K562 (cell line): Measurements from ENCODE around the gene SOD1. TPM values are rescaled to one million over a fixed set of nuclear protein-coding genes. Genes with fewer than 3 reads are reported as not detected.

Source experiments
- ATAC-seq: fragments of 200-7000 bp; cut with Tn5 transposase; 3 replicates; pipeline ENCODE4 v1.9.1; 2020; ENCODE audit warnings: moderate library complexity
- BruUV-seq: library from RNA; stranded (reverse); fragments of 400-500 nt; replicated peaks from 2 replicates; lab custom pipeline; 2021; lab: Mats Ljungman, UMichigan
- CTCF ChIA-PET: fragments of 300-600 bp; formaldehyde crosslinking; extraction: SDS; loops from one replicate; lab custom pipeline; 2021; ENCODE audit warnings: low intra/inter-chr PET ratio; lab: Yijun Ruan, JAX
- POLR2A ChIA-PET: fragments of 300-600, 350-650 bp; sonication (Branson Sonifier 250); formaldehyde crosslinking; extraction: SDS; loops from one replicate; lab custom pipeline; 2021; ENCODE audit warnings: antibody characterized with exemption, inconsistent platforms; lab: Yijun Ruan, JAX
- DNase-seq, 4 experiments: peaks; one replicate each; pipeline versions ENCODE4 v3.0.0 to v3.0.0-alpha.2; 2011 to 2018; ENCODE audit warnings: low spot score in 3 of 4, mixed read lengths in 3 of 4; ENCODE audit errors: extremely low read depth in 1 of 4
- FAIRE-seq: peaks from 2 replicates; lab custom pipeline; 2011; peaks lifted over from hg19 to GRCh38; lab: Jason Lieb, UNC
- H2AFZ ChIP-seq: 2 replicates; pipeline ENCODE4 v1.6.0; 2011; ENCODE audit warnings: low read depth, low read length, control low read depth, inconsistent platforms
- H3K27ac ChIP-seq: fragments of 200-600 bp; 3 replicates; pipeline ENCODE4 v1.8.0; 2011; ENCODE audit warnings: low read depth, mild to moderate bottlenecking, control low read depth, inconsistent platforms, low read length, moderate library complexity, mixed read lengths; ENCODE audit errors: extremely low read depth
- H3K27me3 ChIP-seq, 2 experiments: fragments of 300-600 bp in 1 of 2; 2 replicates in 1 of 2; 3 replicates in 1 of 2; pipeline versions ENCODE4 v1.6.0 to v1.8.0; 2011; ENCODE audit warnings: inconsistent platforms in 2 of 2, low read length in 2 of 2, mild to moderate bottlenecking in 1 of 2, mixed read lengths in 1 of 2, moderate library complexity in 1 of 2; ENCODE audit not compliant: control insufficient read depth in 2 of 2, insufficient read depth in 2 of 2
- H3K36me3 ChIP-seq: fragments of 300-600 bp; 3 replicates; pipeline ENCODE4 v1.8.0; 2011; ENCODE audit warnings: mild to moderate bottlenecking, low read length, inconsistent platforms; ENCODE audit not compliant: control insufficient read depth, insufficient read depth
- H3K4me1 ChIP-seq, 2 experiments: fragments of 200-600 bp in 1 of 2; replicated peaks in 1 of 2; 2 replicates in 1 of 2; 3 replicates in 1 of 2; pipeline versions ENCODE4 v1.5.1 to v1.8.0; 2011; ENCODE audit warnings: inconsistent platforms in 2 of 2, low read length in 2 of 2, mild to moderate bottlenecking in 1 of 2, mixed read lengths in 1 of 2, moderate library complexity in 1 of 2; ENCODE audit not compliant: control insufficient read depth in 2 of 2, insufficient read depth in 2 of 2
- H3K4me2 ChIP-seq: 2 replicates; pipeline ENCODE4 v1.6.1; 2011; ENCODE audit warnings: low read length, control low read depth, inconsistent platforms, mixed read lengths; ENCODE audit not compliant: insufficient read depth
- H3K4me3 ChIP-seq: fragments of 200-600 bp; sonication (generic), shearing (Covaris generic); 2 replicates; pipeline ENCODE4 v1.5.1; 2016; ENCODE audit warnings: control low read depth, inconsistent platforms
- H3K79me2 ChIP-seq: fragments of 200-600 bp; 3 replicates; pipeline ENCODE4 v1.8.0; 2011; ENCODE audit warnings: low read length, inconsistent platforms; ENCODE audit not compliant: control insufficient read depth, insufficient read depth
- H3K9ac ChIP-seq, 2 experiments: 2 replicates each; pipeline versions ENCODE4 v1.6.0 to v1.6.1; 2011; ENCODE audit warnings: low read depth in 2 of 2, low read length in 2 of 2, control low read depth in 1 of 2, inconsistent platforms in 1 of 2, mild to moderate bottlenecking in 1 of 2, mixed read lengths in 1 of 2; ENCODE audit not compliant: insufficient read depth in 1 of 2
- H3K9me1 ChIP-seq: one replicate; pipeline ENCODE4 v1.6.0; 2011; ENCODE audit warnings: inconsistent platforms, mild to moderate bottlenecking, low read length, moderate library complexity; ENCODE audit not compliant: control insufficient read depth, insufficient read depth
- H3K9me3 ChIP-seq: replicated peaks from 2 replicates; pipeline ENCODE4 v1.5.1; 2011; ENCODE audit warnings: low read depth, low read length, inconsistent platforms; ENCODE audit not compliant: control insufficient read depth, insufficient read depth
- H4K20me1 ChIP-seq: replicated peaks from 2 replicates; pipeline ENCODE4 v1.6.1; 2011; ENCODE audit warnings: low read length, inconsistent platforms, mixed read lengths; ENCODE audit not compliant: control insufficient read depth, insufficient read depth
- BHLHE40 ChIP-seq: IDR thresholded peaks from 2 replicates; pipeline ENCODE4 v1.6.1; 2011; ENCODE audit warnings: low read length, improper control_type of control experiment
- DMBX1 ChIP-seq: fragments of 250-450 bp; sonication (Bioruptor Pico); IDR thresholded peaks from 2 replicates; pipeline ENCODE4 v1.8.0; 2022; ENCODE audit warnings: inconsistent platforms, mild to moderate bottlenecking, moderate library complexity, borderline replicate concordance
- FOSL1 ChIP-seq: fragments of 200-800 bp; sonication (Bioruptor generic); conservative IDR thresholded peaks from 2 replicates; pipeline ENCODE4 v1.6.1; 2016; ENCODE audit warnings: missing genetic modification characterization, missing compliant biosample characterization
- POLR2G ChIP-seq: fragments of 200-400 bp; formaldehyde crosslinking; IDR thresholded peaks from 2 replicates; pipeline ENCODE4 v1.6.1; 2017; ENCODE audit warnings: low read depth, mild to moderate bottlenecking, antibody characterized with exemption, low read length, moderate library complexity
- SPI1 ChIP-seq: IDR thresholded peaks from 2 replicates; pipeline ENCODE4 v1.6.1; 2011; ENCODE audit warnings: low read depth, low read length, control low read depth, borderline replicate concordance
- ZNF124 ChIP-seq: sonication (generic); formaldehyde crosslinking; IDR thresholded peaks from 2 replicates; pipeline ENCODE4 v1.8.1; 2022; ENCODE audit warnings: missing genetic modification reagents
- ZNF347 ChIP-seq: fragments of 450-650 bp; formaldehyde crosslinking; IDR thresholded peaks from 2 replicates; pipeline ENCODE4 v1.4.0; 2020; ENCODE audit warnings: low read depth, mild to moderate bottlenecking, moderate library complexity
- WGBS: fragments of 100-300 bp; shearing (Covaris generic); methylation state at CpG from one replicate; pipeline ENCODE4 v1.1.6; 2016; ENCODE audit warnings: low coverage, mixed read lengths; ENCODE audit not compliant: insufficient coverage; ENCODE audit errors: missing lambda C conversion rate; 5-methylcytosine and 5-hydroxymethylcytosine counted together
- in situ Hi-C: fragments of 300-500 bp; cut with MboI; formaldehyde crosslinking; loops from 4 replicates; pipeline ENCODE4 v1.15.0; 2018; ENCODE audit warnings: inconsistent platforms, mixed read lengths
- intact Hi-C: fragments of 100-400 bp; cut with micrococcal nuclease; formaldehyde crosslinking; loops from 2 replicates; pipeline ENCODE4 v1.14.2; 2022
- polyA plus RNA-seq, 8 experiments: library from polyadenylated mRNA; depleted of rRNA in 4 of 8; stranded (reverse) in 5 of 8; unstranded in 3 of 8; fragments of >200 nt; fragmentation: Nextera tagmentation in 2 of 8; fragmentation: Illumina TruSeq in 1 of 8; extraction: Ambion mirVana in 2 of 8; extraction: Trizol in 1 of 8; gene quantifications; 2 replicates each; pipeline versions ENCODE4 v1.2.1 to v1.2.3, GENCODE V29; 2011 to 2014; ENCODE audit warnings: inconsistent platforms in 1 of 8, missing spikeins in 1 of 8
- total RNA-seq, 7 experiments: library from RNA; depleted of rRNA in 6 of 7; stranded (reverse); fragments of >200 nt in 6 of 7; fragmentation: Illumina TruSeq in 2 of 7; extraction: Trizol in 2 of 7; gene quantifications; 2 replicates each; pipeline versions ENCODE4 v1.2.1 to v1.2.3, GENCODE V29; 2011 to 2021; ENCODE audit warnings: low replicate concordance in 1 of 7

The SOD1 gene
- total and polyA plus RNA-seq, 9 of the 15 experiments (the other 6 are each of a cell fraction or from before 2014, with no cell fraction given), result 452 to 1,409 (median 633) TPM

GRCh38 chr21:31656199-31657095, 3.0 kb upstream of the SOD1 start:
- Histone ChIP-seq H3K27me3 (no peaks in the 10 kb centered on the region), H2AFZ (no peak overlapping the region), H3K36me3 (peaks cover 7% of the 10 kb centered on the region; the same call in 1 of the 3 replicates), H3K4me1 (peaks cover 10 to 17% of the 10 kb centered on the region in 2 experiments; a peak in 4 of 5 replicates), H3K9me3 (no peaks in the 10 kb centered on the region), H3K4me3 (no peak overlapping the region), H4K20me1 (peaks cover 11% of the 10 kb centered on the region; the same call in 1 of the 2 replicates), H3K9ac (no peak overlapping the region), H3K79me2 (peaks cover 20% of the 10 kb centered on the region), H3K27ac (no peak overlapping the region), H3K4me2 (no peak overlapping the region), H3K9me1 (no peaks in the 10 kb centered on the region)
- DNase-seq, result no peak
- BruUV-seq, result no TSS peak
- in situ Hi-C loops (no loop called here), intact Hi-C loops (no loop called here)
- TF ChIP-seq SPI1 (no peak), FOSL1 (tag) (0 out of 2 replicates have a peak, but pooled peaks have one; percentile 25), DMBX1 (CRISPR knock-in tag) (no peak), ZNF124 (no peak), BHLHE40 (peak; percentile 76), ZNF347 (CRISPR knock-in tag) (no peak), POLR2G (no peak)
- 63% methylated on average over 13 of the region's 13 CpGs for WGBS
- FAIRE-seq, result no peak
- ChIA-PET POLR2A (interaction anchor here (1.6 kb wide), 1 partner anchor 7 kb away, joined by 5 read pairs; no protein-coding TSS in a partner anchor), CTCF (no interaction called here)
- ATAC-seq, result no peak
